Measurements from ENCODE around the gene GH1. TPM values are rescaled to one million over a fixed set of nuclear protein-coding genes. Genes with fewer than 3 reads are reported as not detected.

GH1 gene
- total and polyA plus RNA-seq, 7 donors: not detected

- H3K9me3 ChIP-seq: no peaks in the 10 kb centered on the region
- peaks cover 0 to 78% of the 10 kb centered on the region in 2 donors for H3K36me3 ChIP-seq (ENCODE audit: insufficient read depth in 1 of 2, low read depth in 1 of 2)
- no peaks in the 10 kb centered on the region for H3K27me3 ChIP-seq (ENCODE audit: insufficient read depth in 3 of 3, low read length in 2 of 3)
- intact Hi-C loops (cut with DNase I): loop anchor here in 1 of 2 donors (2.0 kb wide), 1 partner anchor 31 kb away; no protein-coding TSS in a partner anchor
- no peak for ATAC-seq
- 40 to 60% (median 52%) methylated on average over 4 of the region's 4 CpGs for WGBS, 3 donors
- no peak for TF ChIP-seq CTCF (IDR thresholded peaks at IDR 0.05)
- H3K4me1 ChIP-seq: peaks cover 71% of the 10 kb centered on the region
- no peak for DNase-seq
- peak overlapping the region; percentile 82 for H3K27ac ChIP-seq
- no peak overlapping the region for H3K4me3 ChIP-seq
Observed at GRCh38 chr17:63955791-63956190, 37.2 kb upstream of the GH1 start.

- Histone ChIP-seq H3K4me1 (peaks cover 71% of the 10 kb centered on the region), H3K9me3 (no peaks in the 10 kb centered on the region), H3K27me3 (ENCODE audit: insufficient read depth in 3 of 3, low read length in 2 of 3) (no peaks in the 10 kb centered on the region), H3K4me3 (no peak overlapping the region), H3K36me3 (ENCODE audit: insufficient read depth in 1 of 2, low read depth in 1 of 2) (peaks cover 0 to 81% of the 10 kb centered on the region in 2 donors), H3K27ac (peak overlapping the region; percentile 82)
- TF ChIP-seq CTCF (IDR thresholded peaks at IDR 0.05): no peak
- WGBS, 3 donors: 38 to 71% (median 46%) methylated on average over 11 of the region's 11 CpGs
- ATAC-seq (no peak), DNase-seq (no peak)
- intact Hi-C loops (cut with DNase I): loop anchor here in 1 of 2 donors (2.0 kb wide), 1 partner anchor 32 kb away; no protein-coding TSS in a partner anchor
Observed at GRCh38 chr17:63955232-63955631, 36.6 kb upstream of the GH1 start.

- Histone ChIP-seq H3K4me1 (peaks cover 71% of the 10 kb centered on the region), H3K27ac (peak overlapping the region; percentile 82), H3K36me3 (ENCODE audit: insufficient read depth in 1 of 2, low read depth in 1 of 2) (peaks cover 0 to 80% of the 10 kb centered on the region in 2 donors), H3K4me3 (peak overlapping the region; percentile 8), H3K27me3 (ENCODE audit: insufficient read depth in 3 of 3, low read length in 2 of 3) (no peaks in the 10 kb centered on the region), H3K9me3 (no peaks in the 10 kb centered on the region)
- ATAC-seq (peak; percentile 70 to 79 (median 75)), DNase-seq (peak; percentile 58 to 83)
- no peak for TF ChIP-seq CTCF (IDR thresholded peaks at IDR 0.05)
- 25 to 37% (median 31%) methylated on average over 10 to 11 of the region's 11 CpGs for WGBS, 3 donors
- intact Hi-C loops (cut with DNase I): loop anchor here (2.0 to 5.0 kb wide), 2 partner anchors 32 to 33 kb away; no protein-coding TSS in a partner anchor
Observed at GRCh38 chr17:63954402-63955063, 35.9 kb upstream of the GH1 start.

- ATAC-seq: no peak
- 75 to 88% (median 80%) methylated on average over 29 of the region's 29 CpGs for WGBS, 3 donors
- intact Hi-C loops (cut with DNase I): loop anchor here in 1 of 2 donors (5.0 kb wide), 1 partner anchor 36 kb away; no protein-coding TSS in a partner anchor
- H3K36me3 ChIP-seq (ENCODE audit: insufficient read depth in 1 of 2, low read depth in 1 of 2): peaks cover 0 to 76% of the 10 kb centered on the region in 2 donors
- no peaks in the 10 kb centered on the region for H3K9me3 ChIP-seq
- peaks cover 60% of the 10 kb centered on the region for H3K4me1 ChIP-seq
- no peak for DNase-seq
- H3K27me3 ChIP-seq (ENCODE audit: insufficient read depth in 3 of 3, low read length in 2 of 3): no peaks in the 10 kb centered on the region
- no peak overlapping the region for H3K4me3 ChIP-seq
- peak; percentile 47 for TF ChIP-seq CTCF (IDR thresholded peaks at IDR 0.05)
- peak overlapping the region; percentile 77 for H3K27ac ChIP-seq
Observed at GRCh38 chr17:63950940-63951907, 32.6 kb upstream of the GH1 start.
